ENCODE results near the gene EXOC3L1.

EXOC3L1 gene

DNA sequence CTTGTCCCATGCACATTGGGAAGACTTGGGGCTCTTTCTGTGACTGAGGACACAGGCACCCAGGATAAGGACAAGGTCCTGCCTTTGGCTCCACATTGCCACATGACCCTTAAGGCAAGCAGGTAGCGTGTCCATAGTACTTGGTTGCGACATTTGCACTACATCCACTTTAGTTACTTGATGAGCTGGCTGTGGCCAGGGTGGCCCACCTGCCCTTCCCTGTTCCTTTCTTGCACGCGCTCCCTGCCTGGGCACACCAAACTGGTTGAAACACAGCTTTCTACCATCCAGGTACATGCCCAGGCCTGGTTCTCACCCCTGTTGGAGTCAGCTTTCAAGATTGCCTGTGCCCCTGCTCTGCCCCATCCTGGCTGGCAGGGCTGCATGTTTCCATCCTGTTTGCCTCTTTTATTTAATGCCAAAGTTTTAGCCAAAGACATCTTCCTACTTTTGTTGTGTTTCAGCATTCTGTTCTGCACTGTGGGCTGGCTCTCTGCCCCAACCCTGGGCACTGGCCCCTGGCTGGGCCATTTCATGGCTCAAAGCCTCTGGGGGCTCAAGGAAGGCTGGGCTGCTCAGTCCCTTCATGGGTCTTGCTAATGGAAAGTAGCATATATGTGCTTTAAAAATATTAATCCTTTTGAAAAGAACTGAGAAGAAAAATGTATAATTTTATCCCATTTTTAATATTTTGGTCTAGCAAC is 42.3 kb downstream of the EXOC3L1 start:
- Histone ChIP-seq H4K91ac (ENCODE audit: low read depth, low read length, poor library complexity) (no peak overlapping the region), H3K18ac (ENCODE audit: low read length) (no peak overlapping the region), H3K14ac (ENCODE audit: low read length) (no peak overlapping the region), H2BK120ac (ENCODE audit: low read depth, low read length) (no peak overlapping the region), H2AK5ac (ENCODE audit: low read depth, low read length) (no peak overlapping the region), H3K4me3 (ENCODE audit: low read length in 2 of 2) (no peak overlapping the region), H3K9ac (ENCODE audit: low read depth, low read length, poor library complexity) (no peak overlapping the region), H3K9me3 (replicated peaks in 1 of 2; ENCODE audit: control insufficient read depth in 2 of 2, insufficient read depth in 1 of 2, low read depth in 1 of 2, low read length in 2 of 2) (peaks cover 0 to 7% of the 10 kb centered on the region in 2 donors), H3K79me1 (ENCODE audit: low read depth, low read length) (no peaks in the 10 kb centered on the region), H3K4me1 (ENCODE audit: control insufficient read depth in 2 of 2, insufficient read depth in 1 of 2, low read depth in 1 of 2, low read length in 2 of 2) (peaks cover 2% of the 10 kb centered on the region in 2 donors), H2AFZ (ENCODE audit: low read length) (no peak overlapping the region), H3K23ac (ENCODE audit: low read depth, low read length, poor library complexity) (no peak overlapping the region), H2BK15ac (ENCODE audit: low read length) (no peak overlapping the region), H3K4ac (ENCODE audit: low read length) (no peak overlapping the region), H2BK12ac (ENCODE audit: low read length) (no peak overlapping the region), H3K27me3 (ENCODE audit: control insufficient read depth in 3 of 3, insufficient read depth in 3 of 3, low read depth in 1 of 3, low read length in 3 of 3) (peaks cover 11 to 34% (median 13%) of the 10 kb centered on the region in 3 experiments), H2BK5ac (ENCODE audit: low read length) (no peak overlapping the region), H3K36me3 (replicated peaks in 1 of 2; ENCODE audit: control insufficient read depth in 2 of 2, insufficient read depth in 2 of 2, low read length in 2 of 2) (peaks cover 37 to 60% of the 10 kb centered on the region in 2 donors), H4K8ac (ENCODE audit: low read depth, low read length) (no peak overlapping the region), H3K4me2 (ENCODE audit: insufficient read depth, low read length, poor library complexity, severe bottlenecking) (no peak overlapping the region), H3K27ac (replicated peaks; ENCODE audit: low read length) (no peak overlapping the region)
- no CpG with 5 or more reads among the region's 4 CpGs for WGBS, 2 donors (ENCODE audit: extremely low coverage in 2 of 2, insufficient read length in 2 of 2, insufficient replicate concordance in 1 of 2)
- DNase-seq (ENCODE audit: low spot score) = no peak

DNA sequence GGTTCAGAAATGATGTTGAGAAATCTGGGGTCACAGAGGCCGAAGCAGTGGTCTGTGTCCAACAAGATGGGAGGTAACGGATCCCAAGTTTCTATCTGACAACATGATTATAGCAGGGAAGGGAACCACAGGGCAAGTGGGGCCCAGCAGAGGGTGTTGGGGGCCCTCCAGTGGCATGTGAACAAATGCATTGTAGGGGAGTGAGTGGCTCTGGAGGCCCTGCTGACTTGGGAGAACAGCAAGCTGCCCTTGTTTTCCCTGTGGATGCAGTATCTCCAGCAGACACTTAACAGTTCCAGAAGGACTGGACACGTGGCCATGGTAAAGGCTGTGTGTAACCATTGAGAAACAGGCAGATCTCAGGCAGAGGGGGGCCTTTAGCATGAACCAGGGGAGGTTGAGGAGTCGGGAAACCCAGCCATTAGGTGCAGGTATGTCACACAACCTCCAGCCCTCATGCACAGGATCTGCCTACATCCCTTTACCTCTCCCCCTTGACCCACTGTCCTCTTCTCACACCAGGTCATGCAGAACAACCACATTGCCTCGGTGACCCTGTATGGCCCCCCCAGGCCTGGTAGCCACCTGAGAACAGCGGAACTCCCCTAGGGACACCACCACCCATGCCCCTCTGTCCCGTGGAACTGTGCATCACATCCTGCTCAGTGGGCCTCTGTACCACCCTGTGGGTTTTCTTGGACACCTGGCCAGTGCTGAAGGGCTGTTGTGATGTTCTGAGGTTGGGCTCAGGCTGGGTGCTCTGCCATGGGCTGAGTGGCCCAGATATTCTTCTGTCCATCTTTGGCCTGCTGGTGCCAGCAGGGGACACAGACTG is 43.2 kb downstream of the EXOC3L1 start:
- H3K27me3 ChIP-seq (ENCODE audit: control insufficient read depth in 3 of 3, insufficient read depth in 3 of 3, low read depth in 1 of 3, low read length in 3 of 3) = peaks cover 7 to 28% (median 10%) of the 10 kb centered on the region in 3 experiments
- H2BK120ac ChIP-seq (ENCODE audit: low read depth, low read length) = no peak overlapping the region
- H2AK5ac ChIP-seq (ENCODE audit: low read depth, low read length) = no peak overlapping the region
- DNase-seq (ENCODE audit: low spot score) = no peak
- no peak overlapping the region for H3K27ac ChIP-seq (replicated peaks; ENCODE audit: low read length)
- H3K4ac ChIP-seq (ENCODE audit: low read length) = no peak overlapping the region
- H3K9ac ChIP-seq (ENCODE audit: low read depth, low read length, poor library complexity) = peak overlapping the region; percentile 12
- H3K9me3 ChIP-seq (replicated peaks in 1 of 2; ENCODE audit: control insufficient read depth in 2 of 2, insufficient read depth in 1 of 2, low read depth in 1 of 2, low read length in 2 of 2) = peaks cover 0 to 7% of the 10 kb centered on the region in 2 donors
- H3K36me3 ChIP-seq (replicated peaks in 1 of 2; ENCODE audit: control insufficient read depth in 2 of 2, insufficient read depth in 2 of 2, low read length in 2 of 2) = peaks cover 41 to 69% of the 10 kb centered on the region in 2 donors
- no peak overlapping the region for H2BK15ac ChIP-seq (ENCODE audit: low read length)
- H2BK5ac ChIP-seq (ENCODE audit: low read length) = no peak overlapping the region
- no peak overlapping the region for H4K91ac ChIP-seq (ENCODE audit: low read depth, low read length, poor library complexity)
- no peak overlapping the region for H3K4me3 ChIP-seq (ENCODE audit: low read length in 2 of 2)
- no peak overlapping the region for H4K8ac ChIP-seq (ENCODE audit: low read depth, low read length)
- no CpG with 5 or more reads among the region's 7 CpGs for WGBS, 2 donors (ENCODE audit: extremely low coverage in 2 of 2, insufficient read length in 2 of 2, insufficient replicate concordance in 1 of 2)
- no peak overlapping the region for H3K4me2 ChIP-seq (ENCODE audit: insufficient read depth, low read length, poor library complexity, severe bottlenecking)
- H2AFZ ChIP-seq (ENCODE audit: low read length) = no peak overlapping the region
- no peaks in the 10 kb centered on the region for H3K79me1 ChIP-seq (ENCODE audit: low read depth, low read length)
- H2BK12ac ChIP-seq (ENCODE audit: low read length) = no peak overlapping the region
- H3K14ac ChIP-seq (ENCODE audit: low read length) = no peak overlapping the region
- peaks cover 2% of the 10 kb centered on the region in 2 donors for H3K4me1 ChIP-seq (ENCODE audit: control insufficient read depth in 2 of 2, insufficient read depth in 1 of 2, low read depth in 1 of 2, low read length in 2 of 2)
- H3K18ac ChIP-seq (ENCODE audit: low read length) = no peak overlapping the region
- no peak overlapping the region for H3K23ac ChIP-seq (ENCODE audit: low read depth, low read length, poor library complexity)

DNA sequence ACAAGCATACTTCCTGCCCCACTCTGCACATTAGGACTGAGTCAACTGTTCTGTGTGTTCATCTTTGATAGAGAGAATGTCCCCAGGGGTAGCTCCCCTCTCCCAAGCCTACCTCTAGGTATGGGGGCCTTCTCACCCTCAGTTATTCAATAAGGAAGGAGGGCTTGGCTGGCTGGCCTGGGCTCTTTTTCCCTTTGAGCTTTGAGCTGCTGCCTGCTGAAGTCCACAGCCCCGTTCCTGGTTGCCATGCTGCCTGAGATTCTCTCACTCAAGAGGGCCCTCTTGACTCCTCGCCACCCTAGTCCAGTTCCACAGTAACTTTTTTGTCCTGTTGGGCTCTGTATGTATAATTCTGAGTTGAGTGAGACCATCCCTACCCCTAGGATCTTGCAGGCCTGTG is 44.2 kb downstream of the EXOC3L1 start:
- Histone ChIP-seq H3K14ac (ENCODE audit: low read length) (no peak overlapping the region), H3K4me2 (ENCODE audit: insufficient read depth, low read length, poor library complexity, severe bottlenecking) (no peak overlapping the region), H2BK12ac (ENCODE audit: low read length) (no peak overlapping the region), H2BK5ac (ENCODE audit: low read length) (no peak overlapping the region), H4K8ac (ENCODE audit: low read depth, low read length) (no peak overlapping the region), H3K36me3 (replicated peaks in 1 of 2; ENCODE audit: control insufficient read depth in 2 of 2, insufficient read depth in 2 of 2, low read length in 2 of 2) (peaks cover 49 to 79% of the 10 kb centered on the region in 2 donors), H2AFZ (ENCODE audit: low read length) (no peak overlapping the region), H3K9ac (ENCODE audit: low read depth, low read length, poor library complexity) (no peak overlapping the region), H3K79me1 (ENCODE audit: low read depth, low read length) (no peaks in the 10 kb centered on the region), H2BK15ac (ENCODE audit: low read length) (no peak overlapping the region), H3K27ac (replicated peaks; ENCODE audit: low read length) (no peak overlapping the region), H3K23ac (ENCODE audit: low read depth, low read length, poor library complexity) (no peak overlapping the region), H4K91ac (ENCODE audit: low read depth, low read length, poor library complexity) (no peak overlapping the region), H3K9me3 (replicated peaks in 1 of 2; ENCODE audit: control insufficient read depth in 2 of 2, insufficient read depth in 1 of 2, low read depth in 1 of 2, low read length in 2 of 2) (peaks cover 0 to 7% of the 10 kb centered on the region in 2 donors), H3K4me1 (ENCODE audit: control insufficient read depth in 2 of 2, insufficient read depth in 1 of 2, low read depth in 1 of 2, low read length in 2 of 2) (no peaks in the 10 kb centered on the region), H3K27me3 (ENCODE audit: control insufficient read depth in 3 of 3, insufficient read depth in 3 of 3, low read depth in 1 of 3, low read length in 3 of 3) (peaks cover 0 to 18% (median 4%) of the 10 kb centered on the region in 3 experiments), H3K18ac (ENCODE audit: low read length) (no peak overlapping the region), H3K4me3 (ENCODE audit: low read length in 2 of 2) (no peak overlapping the region), H3K4ac (ENCODE audit: low read length) (no peak overlapping the region), H2BK120ac (ENCODE audit: low read depth, low read length) (no peak overlapping the region), H2AK5ac (ENCODE audit: low read depth, low read length) (no peak overlapping the region)
- DNase-seq (ENCODE audit: low spot score) = no peak
- WGBS, 2 donors (ENCODE audit: extremely low coverage in 2 of 2, insufficient read length in 2 of 2, insufficient replicate concordance in 1 of 2) = no CpG with 5 or more reads among the region's 2 CpGs

DNA sequence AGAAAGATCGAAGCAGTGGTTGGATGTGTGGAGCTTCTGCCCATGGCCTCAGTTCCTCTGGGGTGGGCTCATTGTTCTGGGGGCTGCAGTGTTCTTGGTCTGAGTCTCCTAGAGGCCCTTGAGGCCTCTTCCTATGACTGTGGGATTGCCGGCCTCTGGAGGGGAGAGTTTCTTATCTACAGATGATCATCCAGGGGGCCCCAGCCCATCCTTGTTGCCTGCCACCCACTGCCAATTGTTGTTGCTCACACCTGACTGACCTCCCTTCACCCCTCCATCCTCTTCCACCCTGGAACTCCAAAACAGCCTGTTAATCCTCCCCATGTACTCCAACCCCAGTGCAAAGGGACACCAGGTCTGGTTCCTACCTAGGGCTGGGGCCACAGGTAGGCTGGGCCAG is 45.0 kb downstream of the EXOC3L1 start:
- no peak overlapping the region for H2BK120ac ChIP-seq (ENCODE audit: low read depth, low read length)
- no peak overlapping the region for H4K91ac ChIP-seq (ENCODE audit: low read depth, low read length, poor library complexity)
- no peak overlapping the region for H3K9ac ChIP-seq (ENCODE audit: low read depth, low read length, poor library complexity)
- WGBS, 2 donors (ENCODE audit: extremely low coverage in 2 of 2, insufficient read length in 2 of 2, insufficient replicate concordance in 1 of 2) = no CpG with 5 or more reads among the region's 2 CpGs
- H3K18ac ChIP-seq (ENCODE audit: low read length) = no peak overlapping the region
- no peaks in the 10 kb centered on the region for H3K79me1 ChIP-seq (ENCODE audit: low read depth, low read length)
- H3K4ac ChIP-seq (ENCODE audit: low read length) = no peak overlapping the region
- no peak overlapping the region for H3K14ac ChIP-seq (ENCODE audit: low read length)
- H3K36me3 ChIP-seq (replicated peaks in 1 of 2; ENCODE audit: control insufficient read depth in 2 of 2, insufficient read depth in 2 of 2, low read length in 2 of 2) = peaks cover 53 to 87% of the 10 kb centered on the region in 2 donors
- no peak overlapping the region for H2AK5ac ChIP-seq (ENCODE audit: low read depth, low read length)
- no peak overlapping the region for H3K23ac ChIP-seq (ENCODE audit: low read depth, low read length, poor library complexity)
- H2BK5ac ChIP-seq (ENCODE audit: low read length) = no peak overlapping the region
- H3K4me3 ChIP-seq (ENCODE audit: low read length in 2 of 2) = no peak overlapping the region
- DNase-seq (ENCODE audit: low spot score) = no peak
- H2BK12ac ChIP-seq (ENCODE audit: low read length) = no peak overlapping the region
- no peak overlapping the region for H3K27ac ChIP-seq (replicated peaks; ENCODE audit: low read length)
- no peak overlapping the region for H2BK15ac ChIP-seq (ENCODE audit: low read length)
- H4K8ac ChIP-seq (ENCODE audit: low read depth, low read length) = no peak overlapping the region
- no peaks in the 10 kb centered on the region for H3K4me1 ChIP-seq (ENCODE audit: control insufficient read depth in 2 of 2, insufficient read depth in 1 of 2, low read depth in 1 of 2, low read length in 2 of 2)
- H2AFZ ChIP-seq (ENCODE audit: low read length) = no peak overlapping the region
- peaks cover 0 to 10% (median 2%) of the 10 kb centered on the region in 3 experiments for H3K27me3 ChIP-seq (ENCODE audit: control insufficient read depth in 3 of 3, insufficient read depth in 3 of 3, low read depth in 1 of 3, low read length in 3 of 3)
- H3K9me3 ChIP-seq (replicated peaks in 1 of 2; ENCODE audit: control insufficient read depth in 2 of 2, insufficient read depth in 1 of 2, low read depth in 1 of 2, low read length in 2 of 2) = peaks cover 0 to 7% of the 10 kb centered on the region in 2 donors
- H3K4me2 ChIP-seq (ENCODE audit: insufficient read depth, low read length, poor library complexity, severe bottlenecking) = no peak overlapping the region

Measured in neuronal stem cell (in vitro differentiated cells).